ENCODE data around the gene ISCU. TPM values are rescaled to one million over a fixed set of nuclear protein-coding genes. Genes with fewer than 3 reads are reported as not detected.

The ISCU gene
- total and polyA plus RNA-seq, 2 donors (not counting 1 experiment from before 2014, with no cell fraction given), result 127 to 313 TPM

DNA sequence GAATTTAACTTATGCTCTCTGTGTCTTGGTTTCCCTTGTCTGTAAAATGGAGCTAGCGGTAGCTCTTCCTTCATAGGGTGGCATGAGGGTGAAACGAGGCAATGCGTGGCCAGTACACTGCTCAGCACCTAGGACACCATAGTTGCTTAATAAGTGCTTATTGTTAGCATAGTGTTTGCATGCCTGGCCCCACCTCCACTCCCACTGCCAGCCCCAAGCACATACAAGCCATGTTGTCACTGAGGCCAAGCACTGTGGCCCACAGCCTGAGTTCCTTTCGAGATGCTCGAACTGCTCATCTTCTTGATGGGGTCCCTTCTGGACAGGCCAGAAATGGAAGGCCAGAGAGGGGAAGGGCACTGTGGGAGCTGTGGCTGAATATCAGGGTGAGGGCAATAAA, 46.5 kb upstream of the ISCU start:
- Histone ChIP-seq H3K4me2 (ENCODE audit: extremely low read depth, insufficient read depth, low read length) (peak overlapping the region; percentile 82), H2AFZ (ENCODE audit: low read length) (no peak overlapping the region), H3K4me1 (ENCODE audit: control insufficient read depth, extremely low read depth, insufficient read depth, low read length) (peaks cover 4% of the 10 kb centered on the region), H3K27ac (ENCODE audit: insufficient read depth, low read length) (peak overlapping the region; percentile 69), H4K20me1 (ENCODE audit: control insufficient read depth, extremely low read depth, insufficient read depth, low read length) (no peaks in the 10 kb centered on the region), H3K9ac (ENCODE audit: insufficient read depth, low read length) (no peak overlapping the region), H3K9me3 (ENCODE audit: control insufficient read depth, insufficient read depth, low read depth, low read length) (no peaks in the 10 kb centered on the region), H3K4me3 (replicated peaks in 1 of 4; ENCODE audit: control extremely low read depth in 1 of 4, insufficient read depth in 1 of 4, low read depth in 3 of 4, low read length in 4 of 4) (peak overlapping the region; percentile 68 to 89 (median 70)), H3K79me2 (ENCODE audit: control insufficient read depth, insufficient read depth, low read length) (no peaks in the 10 kb centered on the region), H3K36me3 (ENCODE audit: control insufficient read depth, insufficient read depth, low read length) (peaks cover 22% of the 10 kb centered on the region), H3K27me3 (ENCODE audit: control insufficient read depth, insufficient read depth, low read length) (no peaks in the 10 kb centered on the region)
- TF ChIP-seq EZH2 (IDR thresholded peaks at IDR 0.05; ENCODE audit: low read length, missing control alignments), result no peak
- TF ChIP-seq, protein P1, sequence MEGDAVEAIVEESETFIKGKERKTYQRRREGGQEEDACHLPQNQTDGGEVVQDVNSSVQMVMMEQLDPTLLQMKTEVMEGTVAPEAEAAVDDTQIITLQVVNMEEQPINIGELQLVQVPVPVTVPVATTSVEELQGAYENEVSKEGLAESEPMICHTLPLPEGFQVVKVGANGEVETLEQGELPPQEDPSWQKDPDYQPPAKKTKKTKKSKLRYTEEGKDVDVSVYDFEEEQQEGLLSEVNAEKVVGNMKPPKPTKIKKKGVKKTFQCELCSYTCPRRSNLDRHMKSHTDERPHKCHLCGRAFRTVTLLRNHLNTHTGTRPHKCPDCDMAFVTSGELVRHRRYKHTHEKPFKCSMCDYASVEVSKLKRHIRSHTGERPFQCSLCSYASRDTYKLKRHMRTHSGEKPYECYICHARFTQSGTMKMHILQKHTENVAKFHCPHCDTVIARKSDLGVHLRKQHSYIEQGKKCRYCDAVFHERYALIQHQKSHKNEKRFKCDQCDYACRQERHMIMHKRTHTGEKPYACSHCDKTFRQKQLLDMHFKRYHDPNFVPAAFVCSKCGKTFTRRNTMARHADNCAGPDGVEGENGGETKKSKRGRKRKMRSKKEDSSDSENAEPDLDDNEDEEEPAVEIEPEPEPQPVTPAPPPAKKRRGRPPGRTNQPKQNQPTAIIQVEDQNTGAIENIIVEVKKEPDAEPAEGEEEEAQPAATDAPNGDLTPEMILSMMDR (conservative IDR thresholded peaks at IDR 0.05 in 1 of 2, IDR thresholded peaks at IDR 0.05 in 1 of 2; ENCODE audit: low read depth in 1 of 2, low read length in 2 of 2), result no peak
- no peak for DNase-seq (ENCODE audit: low read depth in 2 of 2)

DNA sequence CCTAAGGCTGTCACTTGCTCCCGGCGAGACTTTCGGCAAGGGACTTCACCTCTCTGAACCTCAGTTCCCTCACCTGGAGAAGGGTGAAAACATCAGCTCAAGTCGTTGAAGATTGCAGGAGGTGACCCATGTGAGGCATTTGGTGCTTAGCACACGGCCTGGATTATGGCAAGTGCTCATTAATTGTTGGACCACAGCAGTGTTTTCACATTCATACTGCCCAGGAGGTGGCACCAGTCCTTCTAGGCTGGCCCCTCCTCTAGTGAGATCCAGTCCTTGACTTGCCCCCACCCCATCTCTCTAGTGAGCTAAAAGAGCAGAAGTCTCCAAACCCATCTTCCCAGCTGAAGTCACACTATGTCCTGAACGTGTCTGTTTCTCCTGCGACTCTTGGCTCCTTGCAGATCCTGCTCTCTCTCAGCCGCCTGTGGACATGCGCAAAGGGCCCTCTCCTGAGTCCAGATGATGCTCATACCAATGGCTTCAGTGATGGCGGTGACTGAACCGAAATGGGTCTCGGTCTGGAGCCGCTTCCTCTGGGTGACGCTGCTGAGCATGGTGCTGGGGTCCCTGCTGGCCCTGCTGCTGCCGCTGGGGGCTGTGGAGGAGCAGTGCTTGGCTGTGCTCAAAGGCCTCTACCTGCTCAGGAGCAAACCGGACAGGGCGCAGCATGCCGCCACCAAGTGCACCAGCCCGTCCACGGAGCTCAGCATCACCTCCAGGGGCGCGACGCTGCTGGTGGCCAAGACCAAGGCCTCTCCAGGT, 45.7 kb upstream of the ISCU start:
- H3K9ac ChIP-seq (ENCODE audit: insufficient read depth, low read length), result no peak overlapping the region
- no peak overlapping the region for H3K27ac ChIP-seq (ENCODE audit: insufficient read depth, low read length)
- H3K4me2 ChIP-seq (ENCODE audit: extremely low read depth, insufficient read depth, low read length), result no peak overlapping the region
- peaks cover 26% of the 10 kb centered on the region for H3K36me3 ChIP-seq (ENCODE audit: control insufficient read depth, insufficient read depth, low read length)
- H3K27me3 ChIP-seq (ENCODE audit: control insufficient read depth, insufficient read depth, low read length), result no peaks in the 10 kb centered on the region
- H3K4me3 ChIP-seq (replicated peaks in 1 of 4; ENCODE audit: control extremely low read depth in 1 of 4, insufficient read depth in 1 of 4, low read depth in 3 of 4, low read length in 4 of 4), result peak overlapping the region in 1 of 4 experiments; percentile 89
- H3K79me2 ChIP-seq (ENCODE audit: control insufficient read depth, insufficient read depth, low read length), result no peaks in the 10 kb centered on the region
- H4K20me1 ChIP-seq (ENCODE audit: control insufficient read depth, extremely low read depth, insufficient read depth, low read length), result no peaks in the 10 kb centered on the region
- H3K4me1 ChIP-seq (ENCODE audit: control insufficient read depth, extremely low read depth, insufficient read depth, low read length), result peaks cover 4% of the 10 kb centered on the region
- TF ChIP-seq EZH2 (IDR thresholded peaks at IDR 0.05; ENCODE audit: low read length, missing control alignments), result no peak
- TF ChIP-seq, protein P1 (conservative IDR thresholded peaks at IDR 0.05 in 1 of 2, IDR thresholded peaks at IDR 0.05 in 1 of 2; ENCODE audit: low read depth in 1 of 2, low read length in 2 of 2), result peak in 1 of 2 donors; percentile 2
- H2AFZ ChIP-seq (ENCODE audit: low read length), result no peak overlapping the region
- DNase-seq (ENCODE audit: low read depth in 2 of 2), result peak in 1 of 2 donors; percentile 9
- H3K9me3 ChIP-seq (ENCODE audit: control insufficient read depth, insufficient read depth, low read depth, low read length), result no peaks in the 10 kb centered on the region

- H4K20me1 ChIP-seq (ENCODE audit: control insufficient read depth, extremely low read depth, insufficient read depth, low read length), result no peaks in the 10 kb centered on the region
- DNase-seq (ENCODE audit: low read depth in 2 of 2), result no peak
Observed at GRCh38 chr12:108517288-108518100, 44.9 kb upstream of the ISCU start.

More at GRCh38 chr12:108517288-108518100, 44.9 kb upstream of the ISCU start:
- Histone ChIP-seq H3K27me3 (ENCODE audit: control insufficient read depth, insufficient read depth, low read length) (no peaks in the 10 kb centered on the region), H3K9ac (ENCODE audit: insufficient read depth, low read length) (no peak overlapping the region), H3K4me1 (ENCODE audit: control insufficient read depth, extremely low read depth, insufficient read depth, low read length) (peaks cover 4% of the 10 kb centered on the region), H2AFZ (ENCODE audit: low read length) (no peak overlapping the region), H3K4me3 (replicated peaks in 1 of 4; ENCODE audit: control extremely low read depth in 1 of 4, insufficient read depth in 1 of 4, low read depth in 3 of 4, low read length in 4 of 4) (no peak overlapping the region), H3K9me3 (ENCODE audit: control insufficient read depth, insufficient read depth, low read depth, low read length) (no peaks in the 10 kb centered on the region), H3K27ac (ENCODE audit: insufficient read depth, low read length) (no peak overlapping the region), H3K4me2 (ENCODE audit: extremely low read depth, insufficient read depth, low read length) (no peak overlapping the region), H3K79me2 (ENCODE audit: control insufficient read depth, insufficient read depth, low read length) (no peaks in the 10 kb centered on the region), H3K36me3 (ENCODE audit: control insufficient read depth, insufficient read depth, low read length) (peaks cover 27% of the 10 kb centered on the region)
- no peak for TF ChIP-seq EZH2 (IDR thresholded peaks at IDR 0.05; ENCODE audit: low read length, missing control alignments)
- TF ChIP-seq, protein P1 (conservative IDR thresholded peaks at IDR 0.05 in 1 of 2, IDR thresholded peaks at IDR 0.05 in 1 of 2; ENCODE audit: low read depth in 1 of 2, low read length in 2 of 2), result no peak

All from fibroblast of lung (primary cell).